ENCODE measurements around the gene ZNF837. TPM values are rescaled to one million over a fixed set of nuclear protein-coding genes. Genes with fewer than 3 reads are reported as not detected.

Gene ZNF837
- total and polyA plus RNA-seq, 2 of the 13 experiments (the other 11 are each of a cell fraction or from before 2014, with no cell fraction given), result 0.29 to 1.3 TPM

- Histone ChIP-seq H4K20me1 (ENCODE audit: insufficient read depth, low read length) (no peaks in the 10 kb centered on the region), H3K9me3 (ENCODE audit: low read length) (no peaks in the 10 kb centered on the region), H3K4me1 (ENCODE audit: insufficient read depth, low read length) (0 out of 2 replicates have a peak, but pooled peaks cover 6% of the 10 kb centered on the region), H3K79me2 (ENCODE audit: insufficient read depth, low read length) (no peaks in the 10 kb centered on the region), H3K27ac (ENCODE audit: extremely low read length, insufficient read depth, low read length) (no peak overlapping the region), H3K36me3 (replicated peaks in 1 of 2; ENCODE audit: control insufficient read depth in 1 of 2, insufficient read depth in 2 of 2, low read length in 2 of 2) (peaks cover 14 to 35% of the 10 kb centered on the region in 2 experiments; a peak in 4 of 5 replicates), H3K4me3 (replicated peaks in 1 of 3; ENCODE audit: insufficient read depth in 1 of 3, low read depth in 2 of 3, low read length in 3 of 3) (no peak overlapping the region), H2AFZ (ENCODE audit: low read length) (no peak overlapping the region), H3K27me3 (ENCODE audit: control insufficient read depth in 1 of 2, insufficient read depth in 2 of 2, low read length in 2 of 2) (no peaks in the 10 kb centered on the region), H3K4me2 (ENCODE audit: low read depth, low read length) (no peak overlapping the region), H3K9ac (ENCODE audit: insufficient read depth, low read depth, low read length) (no peak overlapping the region)
- POLR2A ChIA-PET, result no interaction called here
- 97% methylated on average over 14 of the region's 19 CpGs for WGBS (ENCODE audit: low lambda C conversion rate)
- intact Hi-C loops (cut with micrococcal nuclease; ENCODE audit: unreplicated experiment), result no loop called here
- ATAC-seq (no peak), DNase-seq (ENCODE audit: low spot score) (no peak), FAIRE-seq (no peak)
- BruUV-seq (replicated peaks), result no TSS peak
- CTCF ChIA-PET (ENCODE audit: low intra/inter-chr PET ratio, low total read pairs), result no interaction called here
- in situ Hi-C loops (cut with HindIII; ENCODE audit: extremely low pct_ligation_motif_present, low pct_unique_long_range_greater_than_20kb), result no loop called here
- TF ChIP-seq CC2D1A (CRISPR knock-in tag; IDR thresholded peaks at IDR 0.05) (no peak), ZNF530 (CRISPR knock-in tag; IDR thresholded peaks at IDR 0.05; ENCODE audit: low read depth) (no peak), ZSCAN29 (CRISPR knock-in tag; conservative IDR thresholded peaks at IDR 0.05) (no peak), SNAI1 (CRISPR knock-in tag; IDR thresholded peaks at IDR 0.05; ENCODE audit: borderline replicate concordance) (no peak), SIN3B (IDR thresholded peaks at IDR 0.05; ENCODE audit: low read length) (no peak)
- TF ChIP-seq, protein P1, sequence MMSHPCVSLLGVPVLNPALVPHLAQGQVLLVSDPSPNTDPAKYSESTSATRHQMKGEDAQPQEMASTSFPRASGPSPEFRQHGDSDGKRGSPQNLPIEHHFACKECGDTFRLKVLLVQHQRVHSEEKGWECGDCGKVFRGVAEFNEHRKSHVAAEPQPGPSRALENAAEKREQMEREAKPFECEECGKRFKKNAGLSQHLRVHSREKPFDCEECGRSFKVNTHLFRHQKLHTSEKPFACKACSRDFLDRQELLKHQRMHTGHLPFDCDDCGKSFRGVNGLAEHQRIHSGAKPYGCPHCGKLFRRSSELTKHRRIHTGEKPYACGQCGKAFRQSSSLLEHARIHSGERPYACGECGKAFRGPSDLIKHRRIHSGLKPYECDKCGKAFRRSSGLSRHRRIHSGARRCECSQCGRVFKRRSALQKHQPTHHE (CRISPR knock-in tag; IDR thresholded peaks at IDR 0.05; ENCODE audit: borderline replicate concordance), result no peak
- TF ChIP-seq, protein P2, sequence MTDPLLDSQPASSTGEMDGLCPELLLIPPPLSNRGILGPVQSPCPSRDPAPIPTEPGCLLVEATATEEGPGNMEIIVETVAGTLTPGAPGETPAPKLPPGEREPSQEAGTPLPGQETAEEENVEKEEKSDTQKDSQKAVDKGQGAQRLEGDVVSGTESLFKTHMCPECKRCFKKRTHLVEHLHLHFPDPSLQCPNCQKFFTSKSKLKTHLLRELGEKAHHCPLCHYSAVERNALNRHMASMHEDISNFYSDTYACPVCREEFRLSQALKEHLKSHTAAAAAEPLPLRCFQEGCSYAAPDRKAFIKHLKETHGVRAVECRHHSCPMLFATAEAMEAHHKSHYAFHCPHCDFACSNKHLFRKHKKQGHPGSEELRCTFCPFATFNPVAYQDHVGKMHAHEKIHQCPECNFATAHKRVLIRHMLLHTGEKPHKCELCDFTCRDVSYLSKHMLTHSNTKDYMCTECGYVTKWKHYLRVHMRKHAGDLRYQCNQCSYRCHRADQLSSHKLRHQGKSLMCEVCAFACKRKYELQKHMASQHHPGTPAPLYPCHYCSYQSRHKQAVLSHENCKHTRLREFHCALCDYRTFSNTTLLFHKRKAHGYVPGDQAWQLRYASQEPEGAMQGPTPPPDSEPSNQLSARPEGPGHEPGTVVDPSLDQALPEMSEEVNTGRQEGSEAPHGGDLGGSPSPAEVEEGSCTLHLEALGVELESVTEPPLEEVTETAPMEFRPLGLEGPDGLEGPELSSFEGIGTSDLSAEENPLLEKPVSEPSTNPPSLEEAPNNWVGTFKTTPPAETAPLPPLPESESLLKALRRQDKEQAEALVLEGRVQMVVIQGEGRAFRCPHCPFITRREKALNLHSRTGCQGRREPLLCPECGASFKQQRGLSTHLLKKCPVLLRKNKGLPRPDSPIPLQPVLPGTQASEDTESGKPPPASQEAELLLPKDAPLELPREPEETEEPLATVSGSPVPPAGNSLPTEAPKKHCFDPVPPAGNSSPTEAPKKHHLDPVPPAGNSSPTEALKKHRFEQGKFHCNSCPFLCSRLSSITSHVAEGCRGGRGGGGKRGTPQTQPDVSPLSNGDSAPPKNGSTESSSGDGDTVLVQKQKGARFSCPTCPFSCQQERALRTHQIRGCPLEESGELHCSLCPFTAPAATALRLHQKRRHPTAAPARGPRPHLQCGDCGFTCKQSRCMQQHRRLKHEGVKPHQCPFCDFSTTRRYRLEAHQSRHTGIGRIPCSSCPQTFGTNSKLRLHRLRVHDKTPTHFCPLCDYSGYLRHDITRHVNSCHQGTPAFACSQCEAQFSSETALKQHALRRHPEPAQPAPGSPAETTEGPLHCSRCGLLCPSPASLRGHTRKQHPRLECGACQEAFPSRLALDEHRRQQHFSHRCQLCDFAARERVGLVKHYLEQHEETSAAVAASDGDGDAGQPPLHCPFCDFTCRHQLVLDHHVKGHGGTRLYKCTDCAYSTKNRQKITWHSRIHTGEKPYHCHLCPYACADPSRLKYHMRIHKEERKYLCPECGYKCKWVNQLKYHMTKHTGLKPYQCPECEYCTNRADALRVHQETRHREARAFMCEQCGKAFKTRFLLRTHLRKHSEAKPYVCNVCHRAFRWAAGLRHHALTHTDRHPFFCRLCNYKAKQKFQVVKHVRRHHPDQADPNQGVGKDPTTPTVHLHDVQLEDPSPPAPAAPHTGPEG (CRISPR knock-in tag; IDR thresholded peaks at IDR 0.05), result no peak
- TF ChIP-seq, protein P3, sequence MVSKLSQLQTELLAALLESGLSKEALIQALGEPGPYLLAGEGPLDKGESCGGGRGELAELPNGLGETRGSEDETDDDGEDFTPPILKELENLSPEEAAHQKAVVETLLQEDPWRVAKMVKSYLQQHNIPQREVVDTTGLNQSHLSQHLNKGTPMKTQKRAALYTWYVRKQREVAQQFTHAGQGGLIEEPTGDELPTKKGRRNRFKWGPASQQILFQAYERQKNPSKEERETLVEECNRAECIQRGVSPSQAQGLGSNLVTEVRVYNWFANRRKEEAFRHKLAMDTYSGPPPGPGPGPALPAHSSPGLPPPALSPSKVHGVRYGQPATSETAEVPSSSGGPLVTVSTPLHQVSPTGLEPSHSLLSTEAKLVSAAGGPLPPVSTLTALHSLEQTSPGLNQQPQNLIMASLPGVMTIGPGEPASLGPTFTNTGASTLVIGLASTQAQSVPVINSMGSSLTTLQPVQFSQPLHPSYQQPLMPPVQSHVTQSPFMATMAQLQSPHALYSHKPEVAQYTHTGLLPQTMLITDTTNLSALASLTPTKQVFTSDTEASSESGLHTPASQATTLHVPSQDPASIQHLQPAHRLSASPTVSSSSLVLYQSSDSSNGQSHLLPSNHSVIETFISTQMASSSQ (IDR thresholded peaks at IDR 0.05; ENCODE audit: low read depth), result no peak
- TF ChIP-seq, protein P3 (CRISPR knock-in tag; IDR thresholded peaks at IDR 0.05; ENCODE audit: borderline replicate concordance), result no peak
- TF ChIP-seq, protein P4, sequence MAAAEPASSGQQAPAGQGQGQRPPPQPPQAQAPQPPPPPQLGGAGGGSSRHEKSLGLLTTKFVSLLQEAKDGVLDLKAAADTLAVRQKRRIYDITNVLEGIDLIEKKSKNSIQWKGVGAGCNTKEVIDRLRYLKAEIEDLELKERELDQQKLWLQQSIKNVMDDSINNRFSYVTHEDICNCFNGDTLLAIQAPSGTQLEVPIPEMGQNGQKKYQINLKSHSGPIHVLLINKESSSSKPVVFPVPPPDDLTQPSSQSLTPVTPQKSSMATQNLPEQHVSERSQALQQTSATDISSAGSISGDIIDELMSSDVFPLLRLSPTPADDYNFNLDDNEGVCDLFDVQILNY (CRISPR knock-in tag; conservative IDR thresholded peaks at IDR 0.05), result no peak
These were observed 46.1 kb downstream of the ZNF837 start for GRCh38 chr19:58334691-58335249.
